ENCODE data around the gene PTPN14. TPM values are rescaled to one million over a fixed set of nuclear protein-coding genes. Genes with fewer than 3 reads are reported as not detected.

PTPN14 gene
- total RNA-seq, 4 donors from 2014 or later = 42.8 to 63.8 (median 50.4) TPM

DNA sequence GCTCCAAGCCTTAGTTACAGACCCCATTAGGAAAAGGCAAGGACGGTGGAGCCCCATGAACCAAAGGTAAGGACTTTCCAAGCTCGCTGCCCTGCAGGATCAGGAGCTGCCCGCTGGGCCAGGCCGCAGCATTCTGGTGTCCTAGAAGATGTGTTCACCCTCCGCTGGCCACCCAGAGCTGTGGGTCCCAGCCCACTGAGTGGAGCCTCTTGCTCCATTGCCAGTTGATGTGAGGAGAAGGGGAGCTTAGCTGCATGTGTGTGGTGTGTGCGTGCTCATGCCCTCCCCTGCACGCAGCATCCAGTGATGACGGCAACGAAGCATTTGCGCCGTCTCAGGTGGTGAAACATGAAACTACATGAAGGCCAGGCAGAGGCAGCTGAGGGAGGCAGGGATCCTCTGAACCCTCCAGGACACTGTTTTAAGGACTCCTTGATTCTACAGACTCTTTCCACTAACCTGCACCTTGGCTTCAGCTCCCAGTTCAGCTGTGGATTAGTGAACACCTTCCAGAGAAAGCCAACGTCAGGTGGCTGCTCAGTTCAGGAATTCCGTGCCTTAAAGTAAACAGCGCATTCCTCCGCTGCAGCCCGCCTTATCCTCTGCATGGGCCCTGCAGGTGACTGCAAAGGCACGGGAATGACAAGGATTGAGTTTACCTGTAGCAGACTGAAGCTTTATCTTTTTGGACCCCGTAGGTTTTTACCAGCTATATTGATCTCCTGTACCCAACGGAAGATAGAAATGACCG, 221.8 kb downstream of the PTPN14 start:
- intact Hi-C loops (cut with DNase I; ENCODE audit: low total_unique reads) (no loop called here), in situ Hi-C loops (cut with MboI; ENCODE audit: low sequenced_read_pairs in 4 of 4) (loop anchor here (5.0 to 10.0 kb wide), 7 partner anchors 62 to 258 kb away; no protein-coding TSS in a partner anchor)
- no peak for ATAC-seq
- TF ChIP-seq, protein P1, sequence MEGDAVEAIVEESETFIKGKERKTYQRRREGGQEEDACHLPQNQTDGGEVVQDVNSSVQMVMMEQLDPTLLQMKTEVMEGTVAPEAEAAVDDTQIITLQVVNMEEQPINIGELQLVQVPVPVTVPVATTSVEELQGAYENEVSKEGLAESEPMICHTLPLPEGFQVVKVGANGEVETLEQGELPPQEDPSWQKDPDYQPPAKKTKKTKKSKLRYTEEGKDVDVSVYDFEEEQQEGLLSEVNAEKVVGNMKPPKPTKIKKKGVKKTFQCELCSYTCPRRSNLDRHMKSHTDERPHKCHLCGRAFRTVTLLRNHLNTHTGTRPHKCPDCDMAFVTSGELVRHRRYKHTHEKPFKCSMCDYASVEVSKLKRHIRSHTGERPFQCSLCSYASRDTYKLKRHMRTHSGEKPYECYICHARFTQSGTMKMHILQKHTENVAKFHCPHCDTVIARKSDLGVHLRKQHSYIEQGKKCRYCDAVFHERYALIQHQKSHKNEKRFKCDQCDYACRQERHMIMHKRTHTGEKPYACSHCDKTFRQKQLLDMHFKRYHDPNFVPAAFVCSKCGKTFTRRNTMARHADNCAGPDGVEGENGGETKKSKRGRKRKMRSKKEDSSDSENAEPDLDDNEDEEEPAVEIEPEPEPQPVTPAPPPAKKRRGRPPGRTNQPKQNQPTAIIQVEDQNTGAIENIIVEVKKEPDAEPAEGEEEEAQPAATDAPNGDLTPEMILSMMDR (IDR thresholded peaks at IDR 0.05 in 4 of 5, conservative IDR thresholded peaks at IDR 0.05 in 1 of 5) = no peak
- no peak for TF ChIP-seq POLR2A (IDR thresholded peaks at IDR 0.05)
- peaks cover 6 to 15% of the 10 kb centered on the region in 2 donors for H3K4me1 ChIP-seq
- no peak overlapping the region for H3K4me3 ChIP-seq
- no peaks in the 10 kb centered on the region for H3K27me3 ChIP-seq
- H3K27ac ChIP-seq = no peak overlapping the region
- DNase-seq = no peak
- H3K36me3 ChIP-seq = peaks cover 0 to 12% of the 10 kb centered on the region in 2 donors
- H3K9me3 ChIP-seq = no peaks in the 10 kb centered on the region

DNA sequence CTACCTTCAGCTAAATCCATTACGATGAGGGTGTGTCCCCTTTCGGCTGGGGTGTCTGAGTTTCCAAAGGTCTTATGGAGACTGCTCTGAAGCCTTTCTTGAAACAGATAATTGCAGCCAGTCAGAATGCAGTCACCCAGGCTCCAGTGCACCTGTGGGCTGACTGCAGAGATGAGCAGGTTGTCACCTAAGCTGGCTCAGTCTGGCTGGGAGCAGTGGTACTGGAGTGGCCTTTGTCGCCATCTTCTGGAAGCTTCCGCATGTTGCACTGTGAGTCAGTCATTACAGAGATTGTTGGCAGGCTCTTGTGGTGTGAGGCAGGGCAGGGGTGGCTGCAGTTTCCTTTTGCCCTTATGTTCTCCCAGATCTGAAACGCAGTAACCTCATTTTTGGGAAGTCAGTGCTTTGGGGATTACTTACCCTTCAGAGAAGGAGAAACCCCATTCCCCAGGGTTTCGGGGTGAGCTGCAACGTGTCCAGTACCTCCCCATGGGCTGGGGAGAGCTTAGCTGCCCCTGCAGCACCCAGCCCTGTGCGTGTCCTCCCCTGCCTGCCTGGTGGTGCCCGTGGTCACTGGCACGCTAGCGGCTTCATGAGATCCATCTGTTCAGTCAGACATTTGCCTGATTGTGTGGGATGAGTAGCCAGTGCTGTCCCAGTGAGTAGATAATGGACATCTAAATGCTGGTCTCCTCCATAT, 222.5 kb downstream of the PTPN14 start:
- TF ChIP-seq, protein P1 (IDR thresholded peaks at IDR 0.05 in 4 of 5, conservative IDR thresholded peaks at IDR 0.05 in 1 of 5) = peak; percentile 92 to 98 (median 96)
- no peak for TF ChIP-seq POLR2A (IDR thresholded peaks at IDR 0.05)
- H3K9me3 ChIP-seq = no peaks in the 10 kb centered on the region
- H3K36me3 ChIP-seq = peaks cover 0 to 12% of the 10 kb centered on the region in 2 donors
- DNase-seq (peak; percentile 73 to 82), ATAC-seq (peak; percentile 93 to 95)
- in situ Hi-C loops (cut with MboI; ENCODE audit: low sequenced_read_pairs in 4 of 4) = loop anchor here (5.0 kb wide), 3 partner anchors 62 to 117 kb away; no protein-coding TSS in a partner anchor
- peaks cover 6 to 15% of the 10 kb centered on the region in 2 donors for H3K4me1 ChIP-seq
- no peaks in the 10 kb centered on the region for H3K27me3 ChIP-seq
- intact Hi-C loops (cut with DNase I; ENCODE audit: low total_unique reads) = loop anchor here (1.0 kb wide), 2 partner anchors 68 to 115 kb away; no protein-coding TSS in a partner anchor
- H3K27ac ChIP-seq = no peak overlapping the region
- no peak overlapping the region for H3K4me3 ChIP-seq

DNA sequence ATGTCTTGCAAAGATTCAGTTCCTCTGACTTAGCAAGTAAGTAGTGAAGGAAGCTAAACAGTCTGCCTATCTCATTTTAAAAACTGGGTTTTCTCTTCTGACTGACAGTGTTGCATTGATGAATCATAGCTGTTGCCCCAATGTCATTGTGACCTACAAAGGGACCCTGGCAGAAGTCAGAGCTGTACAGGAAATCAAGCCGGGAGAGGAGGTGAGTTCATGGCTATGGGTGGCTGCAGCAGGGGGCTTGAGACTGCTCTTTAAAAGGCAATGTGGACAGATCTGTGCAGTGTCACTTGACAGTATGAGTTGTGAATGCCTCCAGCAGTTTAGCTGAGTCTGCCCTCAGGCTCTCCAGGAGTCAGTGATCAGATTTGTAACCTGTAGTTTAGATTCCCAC, 223.9 kb downstream of the PTPN14 start:
- in situ Hi-C loops (cut with MboI; ENCODE audit: low sequenced_read_pairs in 4 of 4) (loop anchor here (5.0 kb wide), 3 partner anchors 60 to 115 kb away; no protein-coding TSS in a partner anchor), intact Hi-C loops (cut with DNase I; ENCODE audit: low total_unique reads) (no loop called here)
- Histone ChIP-seq H3K4me3 (no peak overlapping the region), H3K27ac (no peak overlapping the region), H3K36me3 (peaks cover 0 to 12% of the 10 kb centered on the region in 2 donors), H3K9me3 (no peaks in the 10 kb centered on the region), H3K27me3 (no peaks in the 10 kb centered on the region), H3K4me1 (peaks cover 0 to 12% of the 10 kb centered on the region in 2 donors)
- DNase-seq (no peak), ATAC-seq (no peak)
- TF ChIP-seq, protein P1 (IDR thresholded peaks at IDR 0.05 in 4 of 5, conservative IDR thresholded peaks at IDR 0.05 in 1 of 5) = no peak
- no peak for TF ChIP-seq POLR2A (IDR thresholded peaks at IDR 0.05)

DNA sequence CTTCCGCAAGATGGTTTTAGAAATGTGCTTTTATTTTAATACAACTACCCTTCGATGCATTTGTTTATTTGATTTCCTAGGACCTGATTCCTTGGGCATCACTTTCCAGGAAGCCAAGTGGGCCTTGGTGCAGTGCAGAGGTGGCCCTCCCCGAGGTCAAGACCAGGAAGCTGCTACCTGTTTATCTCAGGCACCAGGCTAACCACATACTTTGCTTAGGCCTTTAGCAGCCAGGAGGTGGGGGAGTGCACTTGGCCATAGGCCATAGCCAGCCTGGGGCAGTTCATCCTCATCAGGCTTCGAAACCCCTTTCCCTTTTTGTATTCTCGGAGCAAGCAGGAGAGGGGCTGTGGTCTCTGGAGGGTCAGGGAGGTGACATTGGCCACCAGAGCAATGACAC, 225.0 kb downstream of the PTPN14 start:
- H3K36me3 ChIP-seq = peaks cover 0 to 12% of the 10 kb centered on the region in 2 donors
- no peaks in the 10 kb centered on the region for H3K9me3 ChIP-seq
- H3K27me3 ChIP-seq = no peaks in the 10 kb centered on the region
- intact Hi-C loops (cut with DNase I; ENCODE audit: low total_unique reads) = no loop called here
- no peak overlapping the region for H3K4me3 ChIP-seq
- in situ Hi-C loops (cut with MboI; ENCODE audit: low sequenced_read_pairs in 4 of 4) = loop anchor here (5.0 kb wide), 3 partner anchors 59 to 114 kb away; no protein-coding TSS in a partner anchor
- no peak overlapping the region for H3K27ac ChIP-seq
- TF ChIP-seq POLR2A (IDR thresholded peaks at IDR 0.05) = no peak
- TF ChIP-seq, protein P1 (IDR thresholded peaks at IDR 0.05 in 4 of 5, conservative IDR thresholded peaks at IDR 0.05 in 1 of 5) = no peak
- ATAC-seq = no peak
- DNase-seq = no peak
- peaks cover 0 to 11% of the 10 kb centered on the region in 2 donors for H3K4me1 ChIP-seq
